Endothelial cell (in vitro differentiated cells): Measurements from ENCODE around the gene HHAT. TPM values are rescaled to one million over a fixed set of nuclear protein-coding genes. Genes with fewer than 3 reads are reported as not detected.

Source experiments
- DNase-seq: peaks from one replicate; pipeline ENCODE4 v3.0.0; 2021; ENCODE audit warnings: low spot score
- H3K27ac Mint-ChIP-seq: one replicate; pipeline ENCODE4 v1.8.0; 2021; ENCODE audit warnings: mixed read lengths, inconsistent platforms; ENCODE audit not compliant: unreplicated experiment
- H3K27me3 Mint-ChIP-seq: one replicate; pipeline ENCODE4 v1.8.0; 2021; ENCODE audit warnings: mild to moderate bottlenecking, moderate library complexity, mixed read lengths, inconsistent platforms; ENCODE audit not compliant: unreplicated experiment
- H3K36me3 Mint-ChIP-seq: one replicate; pipeline ENCODE4 v1.8.0; 2021; ENCODE audit warnings: mild to moderate bottlenecking, low read depth, mixed read lengths, inconsistent platforms; ENCODE audit not compliant: unreplicated experiment
- H3K4me1 Mint-ChIP-seq: one replicate; pipeline ENCODE4 v1.8.0; 2021; ENCODE audit warnings: mild to moderate bottlenecking, mixed read lengths, inconsistent platforms; ENCODE audit not compliant: unreplicated experiment
- H3K4me3 Mint-ChIP-seq: one replicate; pipeline ENCODE4 v1.8.0; 2021; ENCODE audit warnings: mild to moderate bottlenecking, mixed read lengths, inconsistent platforms; ENCODE audit not compliant: unreplicated experiment
- H3K9me3 Mint-ChIP-seq: one replicate; pipeline ENCODE4 v1.8.0; 2021; ENCODE audit warnings: mixed read lengths, inconsistent platforms; ENCODE audit not compliant: unreplicated experiment
- total RNA-seq: library from RNA; stranded (reverse); fragmentation: NEBNext Ultra II Directional; extraction: Animal tissue kit (Norgen Biotek cat#: 25700); gene quantifications from one replicate; pipeline ENCODE4 v1.2.1, GENCODE V29; 2021; ENCODE audit not compliant: unreplicated experiment
- TF ChIP-seq, protein P1 (sequence below): fragments of 200-600 bp; sonication (generic); IDR thresholded peaks from one replicate; pipeline ENCODE4 v1.5.0; 2021; ENCODE audit warnings: antibody characterized with exemption; ENCODE audit not compliant: unreplicated experiment

The HHAT gene
- total RNA-seq, 1 donor from 2014 or later = 6.0 TPM

DNA sequence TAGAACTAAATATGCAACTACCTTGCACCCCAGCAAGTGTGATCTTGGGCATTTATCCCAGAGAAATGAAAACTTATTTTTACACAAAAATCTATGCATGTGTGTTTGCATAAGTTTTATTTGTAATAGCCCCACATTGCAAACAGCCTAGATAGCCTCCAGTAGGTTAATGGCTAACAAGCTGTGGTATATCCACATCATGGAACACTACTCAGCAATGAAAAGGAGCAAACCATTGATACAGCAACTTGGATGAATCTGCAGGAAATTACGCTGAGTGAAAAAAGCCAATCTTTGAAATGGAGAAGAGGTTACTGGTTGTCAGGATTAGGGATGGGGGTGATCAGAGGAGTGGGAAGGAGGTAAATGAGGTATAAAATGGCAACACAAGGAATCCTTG lies 67.8 kb downstream of the HHAT start:
- no peaks in the 10 kb centered on the region for H3K36me3 Mint-ChIP-seq
- no peaks in the 10 kb centered on the region for H3K4me1 Mint-ChIP-seq
- H3K4me3 Mint-ChIP-seq = no peak overlapping the region
- no peak for DNase-seq
- no peak overlapping the region for H3K27ac Mint-ChIP-seq
- TF ChIP-seq, protein P1, sequence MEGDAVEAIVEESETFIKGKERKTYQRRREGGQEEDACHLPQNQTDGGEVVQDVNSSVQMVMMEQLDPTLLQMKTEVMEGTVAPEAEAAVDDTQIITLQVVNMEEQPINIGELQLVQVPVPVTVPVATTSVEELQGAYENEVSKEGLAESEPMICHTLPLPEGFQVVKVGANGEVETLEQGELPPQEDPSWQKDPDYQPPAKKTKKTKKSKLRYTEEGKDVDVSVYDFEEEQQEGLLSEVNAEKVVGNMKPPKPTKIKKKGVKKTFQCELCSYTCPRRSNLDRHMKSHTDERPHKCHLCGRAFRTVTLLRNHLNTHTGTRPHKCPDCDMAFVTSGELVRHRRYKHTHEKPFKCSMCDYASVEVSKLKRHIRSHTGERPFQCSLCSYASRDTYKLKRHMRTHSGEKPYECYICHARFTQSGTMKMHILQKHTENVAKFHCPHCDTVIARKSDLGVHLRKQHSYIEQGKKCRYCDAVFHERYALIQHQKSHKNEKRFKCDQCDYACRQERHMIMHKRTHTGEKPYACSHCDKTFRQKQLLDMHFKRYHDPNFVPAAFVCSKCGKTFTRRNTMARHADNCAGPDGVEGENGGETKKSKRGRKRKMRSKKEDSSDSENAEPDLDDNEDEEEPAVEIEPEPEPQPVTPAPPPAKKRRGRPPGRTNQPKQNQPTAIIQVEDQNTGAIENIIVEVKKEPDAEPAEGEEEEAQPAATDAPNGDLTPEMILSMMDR = no peak
- peaks cover 2% of the 10 kb centered on the region for H3K27me3 Mint-ChIP-seq
- H3K9me3 Mint-ChIP-seq = no peaks in the 10 kb centered on the region

DNA sequence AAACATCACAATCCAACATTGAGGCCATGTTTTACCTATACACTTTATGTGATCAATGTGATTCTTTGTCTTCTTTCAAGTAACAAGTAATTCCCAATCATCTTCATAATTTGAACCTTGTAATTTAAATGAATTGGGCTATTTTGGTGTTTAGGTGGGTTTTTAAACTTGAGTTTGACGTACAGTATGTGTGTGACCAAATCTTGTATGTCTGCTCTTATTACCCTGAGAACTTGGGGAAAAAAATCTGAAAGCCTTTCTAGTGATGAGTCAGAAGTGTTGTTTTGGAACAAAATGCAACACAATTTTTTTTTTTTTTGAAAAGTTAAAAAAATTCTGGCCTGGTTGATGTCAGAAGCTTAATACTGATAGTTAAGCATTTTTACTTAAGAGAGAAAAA lies 68.5 kb downstream of the HHAT start:
- H3K27ac Mint-ChIP-seq = no peak overlapping the region
- H3K36me3 Mint-ChIP-seq = no peaks in the 10 kb centered on the region
- no peaks in the 10 kb centered on the region for H3K9me3 Mint-ChIP-seq
- no peak overlapping the region for H3K4me3 Mint-ChIP-seq
- no peak for DNase-seq
- H3K27me3 Mint-ChIP-seq = peaks cover 2% of the 10 kb centered on the region
- TF ChIP-seq, protein P1 = no peak
- no peaks in the 10 kb centered on the region for H3K4me1 Mint-ChIP-seq

DNA sequence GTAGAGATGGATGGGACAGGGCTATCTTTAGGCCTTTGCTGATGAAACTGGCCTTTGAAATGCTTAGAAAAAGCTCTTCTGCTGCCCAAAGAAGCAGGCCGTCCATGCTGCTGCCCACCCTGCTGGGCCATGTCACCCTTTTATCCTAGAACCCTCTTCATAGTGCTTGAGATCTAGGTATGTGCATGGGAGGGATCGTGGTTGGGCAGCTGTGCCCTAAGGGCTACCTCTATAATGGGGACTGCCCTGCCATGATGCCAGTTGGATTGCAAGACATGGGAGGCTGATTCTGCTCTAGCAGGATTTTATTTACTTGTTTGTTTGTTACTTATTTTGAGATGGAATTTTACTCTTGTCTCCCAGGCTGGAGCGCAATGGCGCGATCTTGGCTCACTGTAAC lies 69.0 kb downstream of the HHAT start:
- Mint-ChIP-seq H3K27me3 (peaks cover 2% of the 10 kb centered on the region), H3K36me3 (no peaks in the 10 kb centered on the region), H3K4me3 (no peak overlapping the region), H3K9me3 (no peaks in the 10 kb centered on the region), H3K27ac (no peak overlapping the region), H3K4me1 (no peaks in the 10 kb centered on the region)
- TF ChIP-seq, protein P1 = no peak
- no peak for DNase-seq

DNA sequence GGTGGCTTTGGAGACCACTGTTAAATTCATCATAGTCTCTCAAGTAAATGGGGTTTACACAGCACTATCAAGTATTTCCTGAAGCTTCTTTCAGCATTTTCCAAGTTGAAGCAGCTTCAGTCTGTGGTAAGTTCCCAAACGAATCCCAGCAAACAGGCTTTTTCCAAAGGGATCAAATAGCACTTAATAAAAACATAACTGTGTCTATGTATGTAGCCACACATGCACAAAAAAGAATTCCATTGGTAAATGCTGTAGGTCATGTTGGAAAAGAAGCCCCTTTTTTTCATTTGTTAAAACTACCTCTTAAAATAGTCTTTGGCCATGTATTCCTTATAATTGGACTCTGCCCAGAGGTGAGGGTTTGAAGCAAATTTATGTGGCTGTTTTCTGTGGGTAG lies 69.8 kb downstream of the HHAT start:
- H3K27ac Mint-ChIP-seq = no peak overlapping the region
- no peak for DNase-seq
- H3K4me1 Mint-ChIP-seq = no peaks in the 10 kb centered on the region
- no peaks in the 10 kb centered on the region for H3K36me3 Mint-ChIP-seq
- no peak overlapping the region for H3K4me3 Mint-ChIP-seq
- peaks cover 4% of the 10 kb centered on the region for H3K27me3 Mint-ChIP-seq
- H3K9me3 Mint-ChIP-seq = no peaks in the 10 kb centered on the region
- TF ChIP-seq, protein P1 = no peak

DNA sequence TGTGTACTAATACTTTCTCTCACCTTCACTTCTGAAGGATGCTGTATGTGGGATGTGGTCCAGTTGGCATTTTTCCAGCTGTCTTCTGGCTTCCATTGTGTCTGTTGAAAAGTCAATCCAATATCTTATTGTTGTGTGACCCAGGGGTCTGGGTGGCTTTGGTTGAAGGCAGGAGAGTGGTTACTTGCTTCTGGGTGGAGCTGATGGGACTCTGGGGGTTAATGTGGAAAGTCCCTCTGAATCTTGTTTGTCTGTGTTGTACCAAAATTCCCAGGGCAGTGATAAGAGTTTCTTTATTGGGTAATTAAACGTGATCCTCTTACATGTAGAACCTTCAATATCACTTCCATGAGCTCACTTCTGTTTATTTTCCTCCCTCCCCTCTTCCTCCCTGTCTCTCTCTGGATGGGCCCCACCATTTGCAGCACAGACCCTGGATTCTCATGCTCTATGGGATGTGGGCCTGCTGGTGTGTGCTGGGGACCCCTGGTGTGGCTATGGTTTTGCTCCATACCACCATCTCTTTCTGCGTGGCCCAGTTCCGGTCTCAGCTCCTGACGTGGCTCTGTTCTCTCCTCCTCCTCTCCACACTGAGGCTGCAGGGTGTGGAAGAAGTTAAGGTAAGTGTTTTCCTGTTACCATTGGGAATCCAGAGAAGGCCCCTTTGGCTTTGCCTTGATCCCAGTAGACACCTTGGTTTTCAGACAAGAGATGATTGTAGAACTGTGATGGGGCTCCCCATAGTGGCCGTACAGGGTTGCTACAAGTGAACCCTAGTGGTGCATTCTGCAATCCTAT lies 71.5 kb downstream of the HHAT start:
- H3K9me3 Mint-ChIP-seq = no peaks in the 10 kb centered on the region
- no peak overlapping the region for H3K4me3 Mint-ChIP-seq
- peaks cover 4% of the 10 kb centered on the region for H3K27me3 Mint-ChIP-seq
- H3K36me3 Mint-ChIP-seq = no peaks in the 10 kb centered on the region
- no peaks in the 10 kb centered on the region for H3K4me1 Mint-ChIP-seq
- H3K27ac Mint-ChIP-seq = no peak overlapping the region
- peak; percentile 62 for DNase-seq
- TF ChIP-seq, protein P1 = peak; percentile 64
